Measurements from ENCODE around the gene NUBP2.

- TF ChIP-seq REST (IDR thresholded peaks at IDR 0.05; ENCODE audit: low read depth) = no peak
- TF ChIP-seq MAX (IDR thresholded peaks at IDR 0.05) = no peak
- no peak for TF ChIP-seq YY1 (IDR thresholded peaks at IDR 0.05; ENCODE audit: low read depth)
- no peak for TF ChIP-seq EP300 (IDR thresholded peaks at IDR 0.05; ENCODE audit: borderline replicate concordance)
- no peak for TF ChIP-seq RAD21 (IDR thresholded peaks at IDR 0.05; ENCODE audit: low read depth)
- TF ChIP-seq USF1 (IDR thresholded peaks at IDR 0.05) = no peak
- no peak for TF ChIP-seq TEAD4 (IDR thresholded peaks at IDR 0.05)
- no peak for TF ChIP-seq TAF1 (IDR thresholded peaks at IDR 0.05; ENCODE audit: low read depth)
- TF ChIP-seq CEBPB (IDR thresholded peaks at IDR 0.05) = no peak
- no peak for TF ChIP-seq CREB1 (IDR thresholded peaks at IDR 0.05; ENCODE audit: low read depth)
- no peak for TF ChIP-seq EGR1 (IDR thresholded peaks at IDR 0.05)
- TF ChIP-seq ZBTB7A (IDR thresholded peaks at IDR 0.05; ENCODE audit: low read depth) = no peak
- TF ChIP-seq TCF12 (IDR thresholded peaks at IDR 0.05; ENCODE audit: low read depth) = no peak
- no peak for TF ChIP-seq NFIC (IDR thresholded peaks at IDR 0.05)
Measured at GRCh38 chr16:1787322-1788094, 4.7 kb downstream of the NUBP2 start.

Data from Ishikawa (cell line).